Measurements from ENCODE around the gene OR4E1. TPM values are rescaled to one million over a fixed set of nuclear protein-coding genes. Genes with fewer than 3 reads are reported as not detected.

The OR4E1 gene
- total and polyA plus RNA-seq, 4 donors = not detected

- TF ChIP-seq REST (IDR thresholded peaks at IDR 0.05) (no peak), CTCF (IDR thresholded peaks at IDR 0.05; ENCODE audit: low read depth, low read length, missing input control) (no peak)
These were observed 19.4 kb downstream of the OR4E1 start (continued) for GRCh38 chr14:21654215-21654614.

GRCh38 chr14:21653331-21653885 lies 20.2 kb downstream of the OR4E1 start, which contains the start of gene OR4E2:
Gene OR4E2 (plus strand): TSS chr14:21653835. CDS start chr14:21665083, 11,248 bp downstream.
- H3K4me1 ChIP-seq (ENCODE audit: control insufficient read depth in 4 of 4, insufficient read depth in 4 of 4, low read length in 3 of 4) = no peaks in the 10 kb centered on the region
- H3K9me3 ChIP-seq (ENCODE audit: control insufficient read depth in 4 of 4, low read length in 3 of 4) = no peaks in the 10 kb centered on the region
- no peaks in the 10 kb centered on the region for H3K36me3 ChIP-seq (ENCODE audit: control insufficient read depth in 4 of 4, insufficient read depth in 3 of 4, low read depth in 1 of 4, low read length in 3 of 4)
- peaks cover 0 to 2% (median 0%) of the 10 kb centered on the region in 4 donors for H3K27me3 ChIP-seq (ENCODE audit: control insufficient read depth in 4 of 4, insufficient read depth in 4 of 4, low read length in 3 of 4)
- no peak within 1 kb of the TSS for H3K9ac ChIP-seq (ENCODE audit: low read depth in 1 of 2, low read length in 2 of 2)
- TF ChIP-seq YY1 (IDR thresholded peaks at IDR 0.05) (no peak), CTCF (IDR thresholded peaks at IDR 0.05; ENCODE audit: low read depth, low read length, missing input control) (no peak), HNF4G (IDR thresholded peaks at IDR 0.05) (no peak), EGR1 (IDR thresholded peaks at IDR 0.05; ENCODE audit: low read depth in 2 of 2) (no peak), REST (IDR thresholded peaks at IDR 0.05) (no peak), JUND (IDR thresholded peaks at IDR 0.05) (no peak), FOXA1 (IDR thresholded peaks at IDR 0.05) (no peak), SP1 (IDR thresholded peaks at IDR 0.05) (no peak)
- DNase-seq (ENCODE audit: low spot score) = no peak
- no peak within 1 kb of the TSS for H3K4me3 ChIP-seq (ENCODE audit: low read depth in 1 of 3, low read length in 3 of 3)
- no peak within 1 kb of the TSS for H3K27ac ChIP-seq (ENCODE audit: low read depth in 1 of 2, low read length in 2 of 2)
- 72% methylated on average over 2 of the region's 2 CpGs for WGBS
